ENCODE results near the gene LMAN2L. TPM values are rescaled to one million over a fixed set of nuclear protein-coding genes. Genes with fewer than 3 reads are reported as not detected.

The LMAN2L gene
- total RNA-seq, 4 donors from 2014 or later, result 17.2 to 21.5 (median 19.1) TPM

DNA sequence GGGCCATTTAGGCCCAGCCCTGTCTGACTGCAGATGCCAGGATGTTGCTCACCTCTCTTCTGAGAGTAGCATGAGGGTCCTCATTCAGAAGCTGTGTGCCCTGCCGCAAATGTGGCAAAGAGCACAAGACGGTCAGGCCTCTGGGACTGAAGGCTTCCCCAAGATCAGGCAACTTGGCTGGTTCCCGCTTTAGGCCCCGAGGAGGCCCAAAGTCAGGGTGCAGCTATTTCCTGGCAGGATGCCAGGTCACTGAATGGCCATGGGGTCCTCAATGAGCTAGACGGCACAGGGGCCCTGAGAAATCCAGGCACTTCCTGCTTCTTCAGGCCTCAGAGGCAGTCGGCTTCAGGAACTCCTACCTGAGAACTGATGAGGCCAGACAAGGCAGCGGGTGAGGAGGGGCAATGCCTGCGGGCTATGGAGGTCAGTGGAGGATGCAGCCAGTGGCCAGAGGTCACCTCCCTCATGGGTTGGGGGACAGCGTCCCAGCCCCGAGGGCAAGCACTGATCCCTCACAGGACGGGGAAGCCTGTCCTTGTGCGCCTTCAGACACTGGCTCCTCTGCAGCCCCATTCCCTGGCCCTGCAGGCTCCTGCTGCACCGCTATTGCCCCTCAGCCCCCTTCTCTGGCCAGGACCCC lies 44.9 kb downstream of the LMAN2L start:
- intact Hi-C loops (cut with DNase I; ENCODE audit: low total_unique reads), result no loop called here
- TF ChIP-seq, protein P1, sequence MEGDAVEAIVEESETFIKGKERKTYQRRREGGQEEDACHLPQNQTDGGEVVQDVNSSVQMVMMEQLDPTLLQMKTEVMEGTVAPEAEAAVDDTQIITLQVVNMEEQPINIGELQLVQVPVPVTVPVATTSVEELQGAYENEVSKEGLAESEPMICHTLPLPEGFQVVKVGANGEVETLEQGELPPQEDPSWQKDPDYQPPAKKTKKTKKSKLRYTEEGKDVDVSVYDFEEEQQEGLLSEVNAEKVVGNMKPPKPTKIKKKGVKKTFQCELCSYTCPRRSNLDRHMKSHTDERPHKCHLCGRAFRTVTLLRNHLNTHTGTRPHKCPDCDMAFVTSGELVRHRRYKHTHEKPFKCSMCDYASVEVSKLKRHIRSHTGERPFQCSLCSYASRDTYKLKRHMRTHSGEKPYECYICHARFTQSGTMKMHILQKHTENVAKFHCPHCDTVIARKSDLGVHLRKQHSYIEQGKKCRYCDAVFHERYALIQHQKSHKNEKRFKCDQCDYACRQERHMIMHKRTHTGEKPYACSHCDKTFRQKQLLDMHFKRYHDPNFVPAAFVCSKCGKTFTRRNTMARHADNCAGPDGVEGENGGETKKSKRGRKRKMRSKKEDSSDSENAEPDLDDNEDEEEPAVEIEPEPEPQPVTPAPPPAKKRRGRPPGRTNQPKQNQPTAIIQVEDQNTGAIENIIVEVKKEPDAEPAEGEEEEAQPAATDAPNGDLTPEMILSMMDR (IDR thresholded peaks at IDR 0.05), result no peak
- TF ChIP-seq POLR2A (IDR thresholded peaks at IDR 0.05), result no peak
- no peak for DNase-seq (ENCODE audit: low spot score in 2 of 2)
- WGBS, 2 donors, result 91 to 94% methylated on average over 11 of the region's 13 CpGs
- no peak overlapping the region for H3K4me3 ChIP-seq (ENCODE audit: low read depth, poor library complexity, severe bottlenecking)

DNA sequence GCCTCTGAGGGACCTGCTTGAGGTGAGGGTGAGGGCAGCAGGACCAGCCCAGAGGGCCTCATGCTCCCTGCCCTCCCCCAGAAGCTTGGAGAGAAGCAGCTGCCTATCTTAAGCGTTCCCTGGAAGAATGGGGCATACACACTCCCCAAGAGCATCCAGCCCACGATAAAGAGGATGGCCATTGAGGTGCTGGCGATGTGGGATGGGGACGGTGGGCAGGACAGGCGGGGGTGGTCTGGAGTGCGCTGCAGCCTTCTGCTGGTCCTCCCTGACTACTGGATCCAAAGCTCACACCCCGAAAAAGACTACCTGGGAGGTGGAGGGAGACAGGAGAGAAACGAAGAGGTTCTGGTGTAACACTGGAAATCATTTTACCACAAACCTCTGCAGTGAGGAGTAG lies 45.6 kb downstream of the LMAN2L start:
- no peak overlapping the region for H3K4me3 ChIP-seq (ENCODE audit: low read depth, poor library complexity, severe bottlenecking)
- intact Hi-C loops (cut with DNase I; ENCODE audit: low total_unique reads), result no loop called here
- no peak for TF ChIP-seq POLR2A (IDR thresholded peaks at IDR 0.05)
- TF ChIP-seq, protein P1 (IDR thresholded peaks at IDR 0.05), result no peak
- WGBS, 2 donors, result 75 to 91% methylated on average over 2 to 8 of the region's 8 CpGs
- peak in 1 of 2 donors; percentile 72 for DNase-seq (ENCODE audit: low spot score in 2 of 2)

DNA sequence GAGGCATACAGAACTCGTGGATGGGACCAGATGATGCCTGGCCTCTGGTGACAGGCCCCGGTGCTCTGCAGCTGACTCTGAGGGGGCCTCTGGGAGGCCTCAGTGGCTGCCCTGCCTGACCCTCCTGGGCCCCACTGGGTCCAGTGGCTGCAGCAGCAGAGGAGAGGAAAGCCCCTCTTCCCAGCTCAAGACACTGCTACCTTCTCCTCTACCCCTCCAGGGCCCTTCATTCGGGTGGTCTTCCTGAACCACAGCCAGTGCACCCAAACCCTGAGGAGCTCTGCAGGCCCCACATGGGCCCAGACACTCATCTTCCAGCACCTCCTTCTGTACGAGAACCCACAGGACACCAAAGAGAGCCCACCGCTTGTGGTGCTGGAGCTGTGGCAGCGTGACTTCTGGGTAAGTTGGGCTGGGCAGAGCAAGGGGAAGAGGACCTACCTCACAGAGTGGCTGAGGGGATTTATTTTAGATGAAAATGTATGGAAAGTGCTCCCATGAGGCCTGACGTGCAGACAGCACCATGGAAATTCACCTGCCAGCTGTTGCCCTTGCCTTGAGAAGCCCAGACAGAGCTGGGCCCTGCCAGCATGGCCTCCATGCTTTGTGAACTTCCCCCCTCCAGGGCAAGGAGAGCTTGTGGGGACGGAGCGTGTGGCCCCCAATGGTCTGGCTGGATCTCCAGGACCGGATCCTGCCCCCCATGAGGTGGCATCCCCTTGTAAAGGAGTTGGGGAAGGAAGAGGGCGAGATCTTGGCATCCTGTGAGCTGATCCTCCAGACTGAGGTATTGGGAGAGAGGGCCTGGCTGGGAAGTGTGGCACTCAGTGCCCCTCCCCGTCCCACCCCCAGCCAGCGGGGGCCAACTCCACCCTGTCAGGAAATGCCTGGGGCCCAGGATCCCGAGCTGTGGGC lies 46.3 kb downstream of the LMAN2L start:
- no peak overlapping the region for H3K4me3 ChIP-seq (ENCODE audit: low read depth, poor library complexity, severe bottlenecking)
- no peak for DNase-seq (ENCODE audit: low spot score in 2 of 2)
- intact Hi-C loops (cut with DNase I; ENCODE audit: low total_unique reads), result no loop called here
- WGBS, 2 donors, result 77 to 91% methylated on average over 11 to 13 of the region's 14 CpGs
- TF ChIP-seq POLR2A (IDR thresholded peaks at IDR 0.05), result no peak
- TF ChIP-seq, protein P1 (IDR thresholded peaks at IDR 0.05), result no peak

DNA sequence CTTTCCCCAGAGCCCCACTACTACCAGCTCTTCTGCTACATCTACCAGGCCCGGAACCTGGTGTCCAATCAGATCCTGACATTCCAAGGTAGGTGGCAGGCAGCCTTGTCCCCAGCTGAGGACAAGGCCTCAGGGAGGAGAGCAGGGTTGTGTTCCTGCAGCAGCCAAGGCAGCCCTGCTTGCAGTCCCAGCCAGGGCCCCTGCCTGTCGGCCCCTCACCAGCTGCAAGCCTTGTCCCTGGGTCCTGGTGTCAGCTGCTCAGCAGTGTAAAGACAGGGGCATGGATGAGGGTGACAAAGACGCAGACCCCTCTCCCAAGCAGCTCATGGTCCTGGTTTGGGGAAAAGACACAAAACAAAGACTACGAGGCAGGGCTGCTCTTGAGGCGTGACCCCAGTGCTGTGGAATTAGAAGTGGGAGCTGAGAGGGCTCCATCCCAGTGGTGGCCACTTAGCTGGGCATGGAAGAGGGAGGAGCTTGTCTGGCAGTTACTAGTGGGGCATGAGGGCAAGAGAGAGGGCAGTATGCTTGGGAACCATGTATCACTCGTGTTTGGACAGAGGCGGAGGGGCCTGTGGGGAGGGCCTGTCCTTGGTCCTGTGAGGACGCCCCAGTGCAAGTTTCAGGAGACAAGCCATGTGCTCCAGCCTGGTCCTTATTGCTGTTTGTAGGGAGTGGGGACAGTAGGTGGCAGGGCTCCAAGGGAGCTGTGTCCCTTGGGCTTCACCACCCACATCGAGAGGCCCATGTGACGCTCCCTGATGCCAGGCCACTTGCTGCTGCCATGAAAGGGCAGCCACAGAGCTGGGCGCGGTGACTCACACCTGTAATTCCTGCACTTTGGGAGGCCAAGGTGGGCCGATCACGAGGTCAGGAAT lies 47.5 kb downstream of the LMAN2L start:
- 89 to 90% methylated on average over 13 of the region's 14 CpGs for WGBS, 2 donors
- no peak overlapping the region for H3K4me3 ChIP-seq (ENCODE audit: low read depth, poor library complexity, severe bottlenecking)
- TF ChIP-seq, protein P1 (IDR thresholded peaks at IDR 0.05), result no peak
- no peak for TF ChIP-seq POLR2A (IDR thresholded peaks at IDR 0.05)
- intact Hi-C loops (cut with DNase I; ENCODE audit: low total_unique reads), result no loop called here
- no peak for DNase-seq (ENCODE audit: low spot score in 2 of 2)

DNA sequence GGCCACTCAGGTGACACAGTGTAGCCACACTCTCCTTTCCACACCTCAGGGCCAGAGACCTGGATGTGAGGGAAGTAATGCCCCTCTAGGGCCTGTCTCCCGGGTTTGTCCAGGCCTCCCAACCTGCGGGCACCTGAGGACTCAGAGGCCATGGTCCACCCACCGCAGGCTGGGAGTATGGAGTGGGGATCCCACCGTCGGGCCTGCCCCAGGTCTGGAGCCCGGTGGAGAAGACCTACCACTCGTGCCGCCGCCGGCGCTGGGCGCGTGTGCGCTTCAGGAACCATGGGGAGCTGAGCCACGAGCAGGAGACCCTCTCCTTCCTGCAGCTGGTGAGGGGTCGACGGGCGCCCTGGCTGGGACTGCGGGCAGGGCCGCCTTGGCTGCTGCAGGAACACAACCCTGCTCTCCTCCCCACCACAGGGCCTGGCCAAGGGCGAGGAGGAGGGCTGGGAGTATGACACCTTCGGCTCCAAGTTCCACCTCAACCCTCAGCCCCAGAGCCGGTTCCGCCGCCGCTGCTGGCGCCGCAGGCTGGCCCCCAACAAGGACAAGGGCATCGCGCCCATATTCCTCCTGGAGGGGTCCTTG lies 48.7 kb downstream of the LMAN2L start:
- no peak for DNase-seq (ENCODE audit: low spot score in 2 of 2)
- WGBS, 2 donors, result 93 to 94% methylated on average over 22 to 23 of the region's 30 CpGs
- H3K4me3 ChIP-seq (ENCODE audit: low read depth, poor library complexity, severe bottlenecking), result no peak overlapping the region
- TF ChIP-seq, protein P1 (IDR thresholded peaks at IDR 0.05), result no peak
- no peak for TF ChIP-seq POLR2A (IDR thresholded peaks at IDR 0.05)
- intact Hi-C loops (cut with DNase I; ENCODE audit: low total_unique reads), result no loop called here
